ENCODE data around the gene THSD4.

Gene THSD4

DNA sequence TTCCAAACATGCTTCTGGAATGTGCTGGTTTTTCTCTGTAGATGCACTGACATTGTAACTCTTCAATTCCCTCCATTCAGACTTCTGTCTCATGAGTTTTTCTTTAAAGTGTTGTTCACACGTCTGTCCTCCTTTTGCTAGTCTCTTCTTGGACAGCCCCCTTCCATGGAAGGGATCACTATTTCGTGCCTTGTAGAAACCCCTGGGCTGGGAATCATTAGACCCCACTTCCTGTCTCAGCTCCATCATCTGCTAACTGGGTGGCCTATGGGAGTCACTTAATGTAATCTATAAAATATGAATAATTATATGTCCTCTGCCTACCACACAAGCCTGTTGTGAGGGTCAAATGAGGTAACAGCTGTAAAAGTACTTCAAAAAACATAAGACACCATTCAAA is 110.6 kb downstream of the THSD4 start:
- no peak for DNase-seq (ENCODE audit: low read depth)

DNA sequence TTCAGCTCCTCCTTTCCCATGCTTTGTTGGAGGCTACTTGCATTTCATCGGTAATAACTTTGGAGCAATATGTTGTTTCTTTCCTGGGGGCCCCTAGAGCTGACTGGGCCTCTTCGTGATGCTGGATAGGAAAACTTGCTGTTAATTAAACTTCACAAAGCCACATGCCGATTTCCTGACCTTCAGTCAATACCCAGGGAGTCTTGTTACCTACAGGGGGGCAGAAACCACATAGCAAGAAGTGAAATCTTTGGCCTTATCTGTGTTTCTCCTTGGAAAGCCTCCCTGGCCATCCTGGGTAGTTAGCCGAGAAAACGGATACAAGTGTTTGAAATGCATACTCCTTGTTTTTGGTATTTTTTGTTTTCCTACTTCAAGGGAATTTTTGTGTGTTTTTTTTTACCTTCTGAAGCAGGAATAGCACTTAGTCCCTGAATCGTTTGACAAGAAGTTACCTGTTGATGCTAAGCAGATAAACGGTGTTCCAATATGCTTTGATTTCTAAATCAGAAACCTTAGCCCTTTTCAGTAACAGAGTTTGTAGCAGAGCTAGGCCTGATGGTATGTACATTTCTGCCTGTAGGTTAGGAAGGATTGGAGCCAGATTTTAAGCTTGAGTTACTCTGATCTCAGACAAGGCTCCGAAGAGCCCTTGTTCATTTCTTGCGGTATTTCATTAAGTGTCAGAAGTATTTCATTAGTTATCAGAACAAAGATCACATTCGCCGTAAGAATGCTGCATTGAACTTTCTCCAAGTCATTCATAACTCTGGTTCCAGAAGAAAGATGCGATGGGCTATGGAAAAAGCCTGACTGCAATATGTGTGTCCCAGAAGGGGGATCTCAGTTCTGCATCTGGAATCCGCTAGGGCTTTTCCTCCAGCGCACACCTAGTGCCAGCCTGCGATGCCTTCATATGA is 111.5 kb downstream of the THSD4 start:
- no peak for DNase-seq (ENCODE audit: low read depth)

DNA sequence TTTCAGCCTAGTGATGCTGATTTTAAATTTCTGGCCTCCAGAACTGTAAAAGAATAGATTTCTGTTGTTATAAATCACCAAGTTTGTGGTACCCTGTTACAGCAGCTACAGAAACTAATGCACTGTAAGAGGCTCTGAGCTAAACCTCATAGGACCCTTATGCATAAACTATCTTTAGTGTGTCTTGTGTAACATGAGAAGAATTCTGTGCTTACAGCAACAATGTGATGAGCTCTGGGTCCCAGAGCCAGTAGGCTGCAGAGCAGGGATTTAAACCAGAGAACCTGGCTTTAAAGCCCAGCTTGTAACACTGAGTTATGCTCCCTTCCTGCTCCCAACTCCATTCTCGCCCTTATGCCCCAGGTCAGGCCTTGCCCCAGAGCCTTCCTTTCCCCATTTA is 113.1 kb downstream of the THSD4 start:
- DNase-seq (ENCODE audit: low read depth) = no peak

DNA sequence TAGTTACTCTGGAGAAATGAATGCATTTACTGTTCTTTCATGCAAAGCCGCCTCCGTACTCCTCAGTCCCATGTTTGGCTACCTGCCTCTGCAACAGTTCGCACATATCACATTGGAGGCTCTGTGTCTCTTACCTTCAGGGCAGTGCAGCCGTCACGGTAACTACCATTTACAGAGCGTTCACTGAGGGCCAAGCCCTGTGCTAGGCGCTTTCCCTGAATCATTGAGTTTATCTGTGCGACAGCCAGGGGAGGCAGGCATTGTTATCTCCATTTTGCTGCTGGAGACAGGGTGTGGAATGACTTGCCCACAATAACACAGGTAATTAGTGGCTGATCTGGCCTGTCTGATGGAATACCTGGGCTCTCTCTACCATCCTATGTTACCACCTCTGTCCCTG is 115.0 kb downstream of the THSD4 start:
- no peak for DNase-seq (ENCODE audit: low read depth)

DNA sequence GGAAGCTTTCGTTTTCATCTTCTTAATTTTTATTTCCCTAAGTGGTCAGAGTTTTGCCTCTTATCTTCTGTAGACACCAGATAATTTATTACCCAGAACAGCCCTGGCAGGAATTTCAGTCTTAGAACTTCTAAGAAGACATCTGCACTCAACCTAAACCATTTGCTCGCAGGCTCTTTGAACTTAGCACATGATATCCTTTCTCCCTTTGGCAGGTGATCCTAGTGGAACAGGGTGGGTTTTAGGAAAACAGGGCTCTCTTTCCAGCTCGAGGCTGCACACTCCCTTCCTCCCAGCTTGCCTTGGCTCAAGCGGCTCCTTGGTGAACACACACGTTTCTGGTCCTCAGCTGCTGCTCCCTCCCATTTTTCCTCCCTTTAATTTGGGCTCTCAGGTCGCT is 116.5 kb downstream of the THSD4 start:
- no peak for DNase-seq (ENCODE audit: low read depth)

DNA sequence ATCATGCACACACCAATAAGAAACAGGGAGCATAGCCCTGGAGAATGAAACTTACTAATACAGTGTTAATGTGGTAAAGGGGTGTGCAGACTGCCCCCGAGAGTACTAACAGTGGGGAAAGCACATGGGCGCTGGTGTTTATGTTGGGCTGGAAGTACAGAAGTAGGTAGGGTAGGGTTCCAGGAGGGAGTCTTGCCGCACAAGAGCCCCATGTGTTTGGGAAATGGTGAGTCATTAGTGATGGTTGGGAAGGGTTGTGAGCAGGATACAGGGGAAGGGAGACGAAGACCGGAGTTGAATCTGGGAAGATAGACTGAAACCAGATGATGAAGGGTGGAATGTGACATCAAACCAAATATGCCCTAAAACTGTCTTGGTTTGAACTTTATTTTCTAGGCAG is 117.1 kb downstream of the THSD4 start:
- DNase-seq (ENCODE audit: low read depth) = no peak

DNA sequence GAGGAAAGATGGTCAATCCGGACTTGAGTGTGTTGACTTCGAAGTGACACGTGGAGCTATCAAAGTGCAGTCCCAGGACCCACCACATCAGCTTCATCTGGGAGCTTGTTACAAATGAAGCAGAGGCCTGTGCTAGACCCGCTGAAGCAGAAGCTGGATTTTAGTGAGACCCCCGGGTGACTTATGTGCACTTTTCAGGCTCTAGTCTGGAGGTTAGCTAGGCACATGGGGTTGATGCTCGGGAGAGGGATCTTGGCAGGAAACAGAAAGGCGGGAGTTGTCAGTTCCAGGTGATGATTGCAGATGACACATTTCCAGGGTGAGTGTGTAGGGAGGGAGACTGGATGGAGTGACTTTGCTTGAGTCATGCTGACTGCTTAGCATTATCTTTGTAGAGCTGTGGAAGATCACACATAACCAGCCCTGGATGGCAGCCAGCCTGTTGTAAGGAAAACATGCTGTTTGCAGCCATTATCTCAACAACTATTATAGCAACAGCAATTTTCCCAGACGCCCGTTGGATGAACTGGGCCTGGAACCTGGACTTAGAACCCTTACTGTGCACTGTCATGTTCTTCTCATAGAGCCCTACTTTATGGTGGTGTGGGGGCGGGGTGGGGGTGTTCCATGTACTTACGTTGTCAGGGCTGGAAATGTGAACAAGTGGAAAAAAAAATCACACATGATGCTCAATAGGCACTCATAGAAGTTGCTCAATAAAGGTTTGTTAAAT is 122.4 kb downstream of the THSD4 start:
- DNase-seq (ENCODE audit: low read depth) = no peak

DNA sequence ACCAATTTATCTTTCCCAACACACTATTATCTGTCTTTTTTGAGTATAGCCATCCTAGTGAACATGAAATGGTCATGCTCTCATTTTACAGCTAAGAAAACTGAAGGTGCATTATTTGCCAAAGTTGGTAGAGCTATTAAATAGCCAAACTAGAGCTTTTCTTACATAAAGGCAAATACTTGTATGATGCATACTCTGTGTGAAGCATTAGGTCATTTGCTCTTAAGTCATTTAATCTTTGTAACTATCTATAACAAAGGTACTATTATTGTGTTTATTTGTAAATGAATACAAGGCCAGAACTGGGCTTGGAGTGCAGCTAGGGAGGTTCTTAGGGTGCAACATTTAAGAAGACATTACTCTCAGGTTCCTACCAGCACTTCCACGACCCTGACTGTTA is 123.7 kb downstream of the THSD4 start:
- DNase-seq (ENCODE audit: low read depth) = no peak

DNA sequence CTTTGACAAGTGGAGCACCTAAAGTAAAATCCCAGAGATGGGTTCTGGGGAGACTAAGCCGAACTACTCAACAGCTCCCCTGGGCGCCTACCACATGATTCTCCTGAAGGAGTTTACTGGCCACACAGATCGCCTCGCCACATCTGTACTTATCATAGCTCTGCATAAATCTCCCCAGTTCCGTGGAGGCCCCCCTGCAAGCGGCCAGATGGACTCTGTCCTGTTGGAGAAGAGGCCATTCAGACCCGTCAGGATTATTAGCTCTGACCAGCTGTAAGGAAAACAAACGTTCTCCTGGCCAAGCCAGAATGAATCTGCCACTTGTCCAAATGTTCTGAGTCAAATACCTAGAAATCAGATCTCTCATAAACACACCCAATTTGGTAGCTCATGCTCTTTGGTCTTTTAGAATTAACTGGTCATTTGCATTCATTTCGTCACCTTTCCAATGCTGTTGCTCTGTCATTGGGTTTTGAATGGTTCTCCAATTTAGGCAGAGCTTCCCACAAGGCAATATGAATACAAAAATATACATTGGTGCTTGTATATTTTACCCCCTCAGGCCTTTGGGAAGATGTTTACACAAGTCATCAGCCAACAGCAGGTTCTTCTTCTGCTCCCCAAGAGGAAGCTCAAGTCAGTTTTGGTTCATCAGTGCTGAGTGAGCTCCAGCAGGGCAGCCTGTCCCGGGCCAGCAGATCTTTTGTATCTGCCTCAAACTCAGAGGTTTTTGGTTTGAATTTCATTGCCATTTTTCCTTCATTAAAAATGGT is 124.5 kb downstream of the THSD4 start:
- no peak for DNase-seq (ENCODE audit: low read depth)

DNA sequence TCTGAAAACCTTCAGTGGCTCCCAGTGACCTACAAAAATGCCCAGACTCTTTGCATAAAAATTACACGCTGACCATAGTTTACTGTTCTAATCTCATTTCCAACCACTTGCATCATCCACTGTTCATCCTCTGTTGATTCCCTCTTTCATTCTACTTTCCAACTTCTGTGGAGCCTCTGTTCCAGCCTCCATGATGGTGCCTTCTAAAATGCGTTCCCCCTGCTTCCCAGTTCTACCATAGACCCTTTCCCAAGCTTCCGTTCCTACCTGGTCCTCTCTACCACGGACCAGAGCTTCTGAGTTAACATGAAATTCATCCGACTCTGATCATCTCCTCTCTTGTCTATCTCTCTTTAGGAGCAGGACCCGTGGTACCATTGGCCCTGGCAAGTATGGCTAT is 127.0 kb downstream of the THSD4 start:
- DNase-seq (ENCODE audit: low read depth) = no peak

DNA sequence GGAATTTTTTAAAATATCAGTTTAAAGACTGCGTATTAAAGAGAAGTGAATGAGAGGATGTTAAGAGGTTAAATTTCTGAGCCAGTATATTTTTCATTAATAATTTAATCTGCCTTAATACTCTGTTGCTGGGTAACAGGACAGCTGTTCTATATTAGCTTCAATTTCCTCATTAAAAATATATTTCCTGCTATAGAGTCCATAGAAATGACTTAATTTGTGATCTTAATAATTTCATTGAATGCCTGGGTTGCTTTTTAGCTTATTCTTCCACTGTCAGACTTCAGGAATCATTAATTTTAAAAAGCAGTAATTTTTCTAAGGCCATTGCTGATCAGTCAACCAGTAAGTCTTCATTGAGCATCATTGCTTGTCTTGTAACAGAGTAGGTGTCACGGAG is 129.0 kb downstream of the THSD4 start:
- no peak for DNase-seq (ENCODE audit: low read depth)

DNA sequence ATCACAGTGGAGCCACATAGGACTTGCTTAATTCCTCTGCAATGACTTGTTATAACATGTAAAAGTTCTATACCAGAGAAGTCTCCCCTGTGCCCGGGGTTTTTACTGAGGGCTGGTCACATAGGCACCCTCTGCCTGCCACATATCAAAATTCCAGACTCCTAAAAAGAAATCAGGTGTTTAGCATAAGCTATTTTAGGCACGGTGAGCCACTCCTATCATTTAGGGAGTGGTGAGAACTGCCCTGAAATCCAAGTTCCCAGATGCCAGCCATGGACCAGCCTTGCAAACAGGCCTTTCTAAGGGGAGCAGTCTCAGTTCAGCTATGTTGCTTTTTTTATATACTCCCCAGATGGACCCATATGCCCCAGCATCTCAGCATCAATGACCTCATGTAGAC is 130.3 kb downstream of the THSD4 start:
- DNase-seq (ENCODE audit: low read depth) = no peak

DNA sequence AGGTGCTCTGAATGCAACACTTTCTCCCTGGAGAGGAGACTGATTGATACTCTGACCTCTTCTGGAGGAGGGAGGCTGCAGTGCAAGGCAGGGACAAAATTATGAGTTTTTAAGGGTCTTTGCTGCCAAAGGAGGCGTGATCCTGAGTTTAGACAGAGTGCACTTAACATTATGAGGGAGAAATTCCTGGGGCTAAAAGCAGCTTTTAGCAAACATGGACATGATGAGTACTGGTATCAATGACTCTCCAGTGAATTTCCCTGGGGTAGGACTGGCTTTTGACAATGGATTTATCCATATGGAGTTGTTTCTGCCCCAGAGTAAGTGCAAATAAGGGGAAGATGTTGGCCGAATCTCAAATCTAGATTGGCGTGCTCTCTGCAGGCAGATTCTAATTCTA is 133.1 kb downstream of the THSD4 start:
- no peak for DNase-seq (ENCODE audit: low read depth)

DNA sequence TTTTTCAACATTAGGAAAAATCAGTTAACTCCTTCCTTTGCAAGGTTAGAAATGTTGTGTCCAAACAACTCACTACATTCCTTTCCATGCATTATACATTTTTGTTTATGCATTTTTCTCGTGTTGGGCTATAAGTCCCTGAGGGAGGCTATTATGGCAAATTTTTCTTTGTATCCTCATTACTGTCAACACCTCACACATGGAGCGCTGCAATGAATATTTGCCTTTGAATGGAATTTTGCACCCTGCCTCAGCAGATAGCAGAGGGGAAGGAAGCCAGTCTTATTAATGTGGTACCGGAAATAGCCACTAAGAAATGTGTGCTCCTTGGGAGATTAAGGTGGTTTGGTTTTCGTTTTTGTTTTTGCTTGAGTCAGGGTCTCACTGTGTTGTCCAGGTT is 134.7 kb downstream of the THSD4 start:
- no peak for DNase-seq (ENCODE audit: low read depth)

DNA sequence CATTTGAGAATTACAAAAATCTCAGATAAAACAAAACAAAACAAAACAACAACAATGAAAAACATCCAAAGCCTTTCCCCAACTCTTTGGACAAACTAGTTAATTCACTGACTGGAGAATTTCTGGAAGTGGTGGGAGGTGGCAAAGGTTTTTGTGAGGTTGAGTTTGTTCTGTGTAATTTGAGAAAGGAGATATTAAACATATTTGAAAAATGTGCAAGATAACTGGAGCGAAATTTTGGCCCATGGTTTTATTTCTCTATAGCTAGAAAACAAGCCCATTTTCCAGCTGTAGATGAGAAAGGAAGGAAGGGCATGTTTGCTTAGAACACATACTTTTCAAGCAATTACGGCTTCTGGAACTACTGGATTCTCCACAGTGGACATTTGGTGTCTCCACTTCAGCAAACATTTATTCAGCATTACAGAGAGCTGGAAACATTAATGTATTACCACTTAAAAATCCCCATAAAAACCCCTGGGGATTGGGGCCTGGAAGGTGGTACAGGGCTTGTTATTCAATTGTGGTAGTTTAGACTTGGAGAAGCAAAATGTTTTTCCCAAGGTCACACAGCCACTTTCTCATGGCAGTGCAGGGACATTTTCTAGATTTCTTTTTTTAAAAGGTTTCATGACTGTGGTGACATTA is 135.8 kb downstream of the THSD4 start:
- DNase-seq (ENCODE audit: low read depth) = no peak

DNA sequence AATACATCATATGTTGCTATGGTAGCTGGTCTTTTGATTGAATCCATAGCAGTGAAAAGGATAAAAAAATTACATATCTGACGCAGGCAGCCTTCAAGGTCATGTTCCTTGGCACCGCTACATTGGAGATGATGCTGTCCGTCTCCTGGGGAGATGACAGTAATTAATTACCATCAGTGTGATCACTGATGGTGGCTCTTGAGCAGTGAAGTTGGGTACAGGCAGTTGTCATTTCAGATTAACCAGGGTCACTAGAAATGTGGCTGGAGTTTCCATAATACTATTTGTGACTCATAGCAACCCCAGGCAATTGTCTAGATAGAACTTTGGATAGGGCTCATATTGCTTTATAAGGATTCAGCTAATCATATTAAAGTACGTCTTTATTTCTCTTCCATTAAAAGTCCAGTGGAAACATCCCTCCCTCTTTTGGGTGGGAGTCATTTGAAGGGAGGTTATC is 136.3 kb downstream of the THSD4 start:
- no peak for DNase-seq (ENCODE audit: low read depth)

DNA sequence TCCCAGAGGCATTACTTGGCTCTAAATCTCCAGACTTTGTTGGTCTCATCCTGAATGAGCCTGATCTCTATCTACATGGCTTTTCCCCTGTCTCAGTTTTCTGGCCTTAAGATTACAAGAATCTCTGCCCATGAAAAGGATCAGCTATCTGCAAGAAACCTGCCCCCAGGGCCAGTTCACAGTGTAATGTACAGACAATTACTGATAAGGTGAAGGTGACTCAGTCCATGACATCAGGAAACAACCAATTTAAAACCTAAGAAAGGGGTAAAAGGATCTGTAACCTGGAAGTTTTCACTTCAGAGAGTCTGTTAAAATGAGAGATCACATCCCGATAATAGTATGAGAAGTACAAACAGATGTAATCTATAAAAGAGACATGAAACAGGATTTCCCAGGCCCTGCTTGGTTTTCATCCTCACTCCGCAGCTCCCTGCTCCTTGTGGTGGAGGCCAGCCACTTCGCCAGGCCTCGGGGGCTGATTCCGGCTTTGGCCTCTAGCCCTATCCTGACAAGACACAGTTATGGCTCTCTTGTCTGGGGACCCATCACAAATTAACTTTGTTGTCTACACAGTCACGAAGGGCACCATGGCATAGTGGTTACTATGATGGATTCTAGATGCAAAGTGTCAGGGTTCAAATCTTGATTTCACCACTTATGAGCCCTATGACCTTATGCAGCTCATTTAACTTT is 136.9 kb downstream of the THSD4 start:
- DNase-seq (ENCODE audit: low read depth) = no peak

DNA sequence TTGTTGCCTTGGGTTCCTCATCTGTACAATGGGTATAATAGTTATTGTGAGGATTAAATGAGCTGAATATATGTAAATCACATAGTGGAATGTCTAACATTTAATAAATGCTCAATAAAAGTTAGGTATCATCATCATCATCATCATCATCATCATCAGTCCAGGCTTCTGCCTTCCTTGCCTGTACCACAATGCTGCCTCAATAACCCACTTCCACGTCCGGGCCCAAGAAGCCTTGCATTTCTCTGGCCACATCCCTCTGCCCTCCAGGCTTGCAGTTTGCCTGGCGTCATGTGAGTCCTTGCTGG is 137.4 kb downstream of the THSD4 start:
- DNase-seq (ENCODE audit: low read depth) = no peak

DNA sequence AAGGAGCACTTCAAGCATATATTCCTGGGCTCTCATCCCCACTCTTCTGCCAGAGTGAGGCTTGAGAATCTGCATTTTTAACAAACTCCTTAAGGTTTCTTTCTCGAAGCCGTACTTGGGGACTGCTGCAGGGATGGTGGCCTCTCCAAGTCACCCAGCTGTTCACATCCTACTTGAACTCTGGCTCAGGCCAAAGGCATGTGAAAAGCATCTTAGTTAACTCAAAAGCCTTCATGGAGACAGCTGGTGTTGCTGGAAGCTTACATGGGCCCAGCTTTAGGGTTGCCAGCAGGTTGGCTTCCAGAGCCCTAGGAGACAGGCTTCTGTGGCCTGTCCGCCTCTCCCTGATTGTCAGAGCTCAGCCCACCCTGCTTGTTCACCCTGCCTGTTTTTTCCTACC is 139.2 kb downstream of the THSD4 start:
- DNase-seq (ENCODE audit: low read depth) = no peak

DNA sequence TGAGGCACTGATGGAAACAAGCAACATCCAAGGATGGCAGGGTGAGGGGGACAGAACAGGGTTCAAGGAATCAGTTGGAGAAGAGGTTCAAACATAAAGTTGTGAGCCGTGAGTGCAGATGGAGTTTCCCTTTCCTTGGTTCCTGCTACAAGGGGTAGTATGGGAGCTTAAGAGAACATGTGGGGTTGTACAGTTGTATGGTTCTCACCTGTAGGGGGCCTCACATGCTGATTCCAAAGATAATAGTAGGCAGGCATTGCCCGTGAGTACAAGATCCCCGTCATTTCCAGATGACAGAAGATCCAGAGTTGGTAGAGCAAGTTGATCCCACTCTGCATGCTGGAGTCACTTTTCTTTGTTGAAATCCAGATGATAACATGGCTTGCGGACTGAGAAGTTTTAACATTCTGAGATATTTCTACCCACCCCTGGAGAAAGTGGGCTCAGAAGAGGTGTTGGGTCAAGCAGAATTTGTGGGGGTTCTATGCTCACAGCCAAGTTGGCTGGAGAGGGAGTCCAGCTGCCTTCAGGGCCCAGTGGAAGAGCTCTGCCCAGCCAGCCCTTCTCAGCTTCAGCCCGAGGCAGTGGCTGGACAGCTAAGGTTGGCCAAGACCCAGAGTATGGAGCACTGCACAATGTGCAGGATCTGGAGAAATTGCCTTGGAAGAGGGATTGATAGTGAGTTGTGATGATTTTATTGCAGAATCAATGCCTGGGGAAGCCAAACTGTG is 141.8 kb downstream of the THSD4 start:
- DNase-seq (ENCODE audit: low read depth) = no peak

DNA sequence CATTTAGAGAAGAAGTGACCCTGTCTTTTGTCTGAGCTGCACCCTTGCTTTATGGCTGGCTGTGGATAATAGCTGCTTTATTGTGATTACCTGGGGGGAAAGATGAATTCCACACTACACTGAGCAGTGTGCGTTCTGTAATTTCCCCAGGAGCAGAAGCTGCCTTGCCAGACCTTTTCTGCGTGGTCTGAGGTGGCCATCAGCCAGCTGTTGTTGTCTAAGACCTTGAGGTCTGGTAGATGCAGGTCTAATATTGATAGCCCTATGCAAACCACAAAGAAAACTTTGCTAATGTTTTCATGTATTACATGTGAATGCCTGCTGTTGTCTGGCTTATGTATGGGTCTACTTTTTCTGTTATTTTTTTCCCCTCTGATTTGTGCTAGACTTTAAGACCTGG is 144.6 kb downstream of the THSD4 start:
- no peak for DNase-seq (ENCODE audit: low read depth)
